NCI-H1436 treated with DMSO at 0.1 percent for 48 hours (cell line): ENCODE measurements around the gene XRCC5.
"Not testable (repeated sequence)": the region's sequence is repeated elsewhere in the genome, so short reads cannot be mapped to it uniquely, and the experiment has no call there.

Experiments
- DNase-seq: peaks from one replicate; lab custom pipeline; 2025; lab: John Stamatoyannopoulos, UW

XRCC5 gene

DNA sequence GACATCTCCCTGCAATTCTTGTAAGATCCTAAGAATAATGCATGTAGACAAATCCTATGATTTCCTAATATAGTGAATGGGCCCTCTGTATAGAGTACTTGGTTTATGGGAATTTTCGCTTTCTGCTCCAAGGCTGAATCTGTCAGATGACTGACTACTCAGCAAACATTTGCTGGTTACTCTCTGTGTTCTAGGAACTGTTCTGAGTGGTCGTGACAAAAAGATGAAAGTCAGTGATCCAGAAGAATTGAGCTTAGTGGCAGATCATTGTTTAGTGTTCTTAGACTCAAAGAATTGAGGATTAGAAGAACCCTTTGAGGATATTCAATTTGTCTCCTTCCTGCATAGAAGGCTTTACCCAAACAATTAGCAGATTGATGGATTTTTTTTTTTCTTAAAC, 10.0 kb downstream of the XRCC5 start:
- no peak for DNase-seq

DNA sequence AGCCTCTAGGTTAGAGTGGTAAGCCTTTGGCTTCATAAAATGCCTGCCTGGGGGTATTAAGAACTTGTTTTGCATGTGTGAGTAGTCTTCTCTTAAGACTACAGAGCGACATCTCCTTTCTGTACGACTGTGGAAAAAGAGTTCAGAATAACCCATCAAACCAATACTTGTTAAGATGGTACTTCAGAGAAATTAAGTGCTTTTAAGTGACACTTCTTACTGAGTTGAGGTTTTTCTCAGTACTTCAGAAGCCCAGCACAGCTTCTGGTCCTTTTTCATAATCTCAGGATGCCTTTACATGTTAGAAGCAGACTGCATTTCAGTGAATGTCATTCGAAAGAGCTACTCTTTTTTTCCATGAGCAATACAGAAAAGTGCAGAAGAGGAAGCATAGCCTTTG, 10.8 kb downstream of the XRCC5 start:
- DNase-seq = no peak

DNA sequence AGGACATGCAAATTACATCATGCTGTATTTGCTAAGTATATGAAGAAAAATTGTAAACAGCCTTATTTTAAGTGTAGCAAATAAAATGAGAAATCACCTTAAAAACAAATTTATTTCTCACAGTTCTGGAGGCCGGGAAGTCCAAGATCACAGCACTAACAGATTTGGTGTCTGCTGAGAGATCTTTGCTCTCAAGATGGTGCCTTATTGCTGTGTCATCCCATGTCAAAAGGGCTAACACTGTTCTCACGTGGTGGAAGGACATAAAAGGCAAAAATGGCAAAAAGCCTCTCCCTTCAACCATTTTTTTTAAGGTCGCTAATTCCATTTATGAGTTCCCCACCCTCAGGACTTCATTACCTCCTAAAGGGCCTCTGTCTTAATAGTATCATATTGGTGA, 12.1 kb downstream of the XRCC5 start:
- DNase-seq = no peak

DNA sequence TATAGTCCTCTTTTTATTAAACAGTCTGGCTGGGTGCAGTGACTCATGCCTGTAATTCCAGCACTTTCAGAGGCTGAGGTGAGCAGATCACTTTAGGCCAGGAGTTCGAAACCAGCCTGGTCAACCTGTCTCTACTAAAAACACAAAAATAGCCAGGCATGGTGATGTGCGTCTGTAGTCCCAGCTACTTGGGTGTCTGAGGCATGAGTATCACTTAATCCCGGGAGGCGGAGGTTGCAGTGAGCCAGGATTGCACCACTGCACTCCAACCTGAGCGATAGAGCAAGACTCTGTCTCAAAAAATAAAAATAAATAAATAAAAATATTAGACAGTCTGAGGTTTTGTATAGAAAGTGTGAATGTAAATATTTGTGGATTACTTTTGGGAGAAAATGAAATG, 17.8 kb downstream of the XRCC5 start:
- no peak for DNase-seq

DNA sequence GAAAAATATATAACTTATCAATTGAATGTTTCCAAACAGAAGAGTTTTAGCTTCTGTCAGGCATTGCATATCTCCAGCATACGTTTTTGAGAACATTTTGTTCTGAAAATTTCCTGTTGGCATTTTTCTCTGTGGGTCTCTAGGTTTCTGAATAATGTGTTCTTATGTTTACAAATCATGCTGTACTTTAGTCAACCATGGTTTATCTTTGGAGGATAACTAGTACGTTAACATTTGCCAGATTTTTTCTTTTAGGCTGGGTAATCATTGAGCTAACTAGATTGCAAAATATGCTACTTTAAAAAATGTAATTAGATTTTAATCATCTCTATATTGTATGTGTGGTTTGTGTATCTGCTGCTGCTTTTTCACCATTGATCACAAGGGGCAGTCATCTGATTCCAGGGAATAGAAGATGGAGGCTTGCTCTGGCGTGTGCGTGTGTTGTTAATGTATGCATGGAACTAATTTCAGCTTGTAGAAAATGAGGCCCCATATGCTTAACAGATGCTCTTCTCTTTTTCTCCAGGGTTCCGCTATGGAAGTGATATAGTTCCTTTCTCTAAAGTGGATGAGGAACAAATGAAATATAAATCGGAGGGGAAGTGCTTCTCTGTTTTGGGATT, 21.3 kb downstream of the XRCC5 start:
- DNase-seq = no peak

DNA sequence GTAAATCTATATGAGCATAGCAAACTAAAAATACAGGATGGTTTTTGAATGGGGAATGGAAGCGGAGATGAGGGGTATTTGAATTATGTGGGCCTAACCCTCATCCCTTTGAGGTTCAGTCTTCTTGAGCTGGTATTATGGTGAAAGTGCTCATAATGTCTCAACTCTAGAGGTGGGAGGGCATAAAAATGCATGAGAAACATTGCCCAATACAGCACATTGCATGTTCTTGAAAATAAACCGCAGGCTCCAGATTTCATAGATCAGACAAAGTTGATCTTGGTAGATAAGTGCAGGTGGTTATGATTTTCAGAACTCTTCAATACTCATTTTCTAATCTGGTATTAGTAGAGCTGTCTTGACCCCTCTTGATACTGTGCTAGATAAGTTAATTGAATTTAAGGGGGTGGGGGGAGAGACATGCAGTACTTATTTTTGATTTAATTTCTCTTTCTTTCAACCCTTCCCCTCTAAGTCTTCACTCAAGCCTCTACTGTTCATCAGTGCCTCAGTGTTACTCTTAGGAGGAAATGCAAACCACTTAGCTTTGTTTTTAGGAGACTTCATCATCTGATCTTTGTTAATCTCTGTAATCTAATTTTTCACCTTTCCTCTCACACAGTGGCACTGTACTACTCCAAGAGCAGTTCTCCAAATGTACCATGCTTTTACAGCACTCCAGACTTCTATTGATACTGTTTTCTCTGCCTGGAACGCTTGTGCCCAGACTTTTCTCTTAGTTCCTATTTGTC, 22.2 kb downstream of the XRCC5 start:
- DNase-seq = no peak

DNA sequence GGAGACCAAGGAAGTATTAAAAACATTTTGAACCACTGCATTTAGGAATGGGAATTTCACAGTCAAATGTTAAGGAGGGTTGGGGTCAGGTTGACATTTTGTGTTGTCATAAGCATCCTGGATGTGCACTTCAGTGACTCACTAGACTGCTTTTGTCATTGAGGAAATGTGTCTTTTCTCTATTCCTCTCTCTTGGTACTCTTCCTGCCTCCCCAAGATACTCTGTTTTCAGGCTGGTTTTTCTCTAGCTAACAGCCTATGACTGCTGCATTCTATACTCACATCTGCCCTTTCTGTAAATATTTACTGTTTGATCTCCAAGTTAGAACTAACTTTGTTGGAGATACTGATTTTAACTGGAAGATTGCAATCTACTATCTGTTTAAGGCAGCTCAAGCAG, 23.4 kb downstream of the XRCC5 start:
- no peak for DNase-seq

DNA sequence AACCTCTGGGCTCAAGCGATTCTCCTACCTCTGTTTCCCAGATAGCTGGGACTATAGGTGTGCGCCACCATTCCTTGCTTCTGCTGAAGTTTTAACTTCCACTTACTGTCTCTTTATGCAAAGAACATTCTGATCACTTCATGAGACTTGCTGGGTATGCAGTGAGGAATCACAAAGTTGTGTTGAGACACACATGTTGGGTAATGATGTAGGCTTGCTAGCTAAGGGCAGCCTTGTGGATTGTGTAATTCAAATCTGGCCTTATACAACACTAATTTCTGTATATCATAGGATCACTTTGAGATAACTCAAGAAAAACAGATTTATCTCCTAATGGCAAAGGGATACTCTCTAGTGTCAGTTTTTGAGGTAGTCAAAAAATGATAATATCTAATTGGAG, 24.2 kb downstream of the XRCC5 start:
- DNase-seq = no peak

DNA sequence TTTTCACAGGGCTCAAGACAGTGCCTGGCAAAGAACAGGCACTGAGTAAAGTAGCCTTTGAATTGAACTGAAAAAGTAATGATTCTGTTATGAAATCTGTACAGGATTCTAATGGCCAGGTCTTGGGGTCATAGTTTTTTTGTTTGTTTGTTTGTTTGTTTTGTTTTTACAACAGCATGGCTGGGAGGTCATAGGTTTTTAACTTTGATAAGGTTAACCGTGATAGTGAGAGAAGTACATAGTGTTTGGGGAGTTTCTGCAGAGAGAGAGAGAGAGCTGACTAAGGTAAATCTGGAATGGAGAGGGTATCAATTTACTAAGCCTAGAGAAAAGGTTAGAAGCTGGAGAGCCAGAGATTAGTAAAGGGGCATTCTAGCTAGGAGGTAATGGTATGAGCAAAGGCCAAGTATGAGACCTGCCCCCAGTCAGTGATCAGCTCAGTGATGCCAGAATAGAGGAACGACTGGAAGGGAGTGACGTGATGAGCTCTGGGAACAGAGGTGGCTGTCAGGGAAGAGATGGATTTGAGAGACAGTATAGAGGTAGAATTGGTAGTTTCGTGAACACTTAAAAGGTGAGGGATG, 25.9 kb downstream of the XRCC5 start:
- no peak for DNase-seq

DNA sequence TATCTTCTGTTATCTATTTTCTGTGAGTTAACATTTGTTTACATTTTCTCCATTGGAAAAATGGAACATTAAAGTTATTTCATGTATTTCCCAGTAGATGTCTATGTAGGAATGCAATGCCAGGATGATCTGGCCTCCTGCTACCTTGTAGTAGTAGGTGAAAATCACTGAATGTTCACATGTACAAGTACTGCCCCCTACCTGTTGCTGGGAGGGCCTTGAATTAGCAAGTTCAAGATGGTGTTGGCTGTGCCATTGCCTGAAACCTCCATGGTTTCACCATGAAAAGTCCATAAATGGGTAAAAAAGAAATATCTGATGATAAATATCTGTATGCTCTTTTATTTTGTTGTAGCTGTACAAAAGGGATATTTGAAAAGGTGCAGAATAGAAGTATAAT, 30.7 kb downstream of the XRCC5 start:
- DNase-seq = no peak

DNA sequence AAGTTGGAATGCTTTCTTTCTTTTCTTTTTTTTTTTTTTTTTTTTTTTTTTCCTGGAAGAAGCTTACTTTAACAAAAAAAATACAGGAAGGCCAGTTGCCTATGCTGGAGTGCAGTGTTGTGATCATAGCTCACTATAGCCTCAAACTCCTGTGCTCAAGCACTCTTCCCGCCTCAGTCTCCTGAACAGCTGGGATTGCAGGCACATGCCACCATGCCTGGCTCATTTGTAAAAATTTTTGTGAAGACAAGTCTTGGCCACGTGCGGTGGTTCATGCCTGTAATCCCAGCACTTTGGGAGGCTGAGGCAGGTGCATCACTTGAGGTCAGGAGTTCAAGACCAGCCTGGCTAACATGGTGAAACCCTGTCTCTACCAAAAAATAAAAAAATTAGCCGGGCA, 32.4 kb downstream of the XRCC5 start:
- DNase-seq = not testable (repeated sequence)

DNA sequence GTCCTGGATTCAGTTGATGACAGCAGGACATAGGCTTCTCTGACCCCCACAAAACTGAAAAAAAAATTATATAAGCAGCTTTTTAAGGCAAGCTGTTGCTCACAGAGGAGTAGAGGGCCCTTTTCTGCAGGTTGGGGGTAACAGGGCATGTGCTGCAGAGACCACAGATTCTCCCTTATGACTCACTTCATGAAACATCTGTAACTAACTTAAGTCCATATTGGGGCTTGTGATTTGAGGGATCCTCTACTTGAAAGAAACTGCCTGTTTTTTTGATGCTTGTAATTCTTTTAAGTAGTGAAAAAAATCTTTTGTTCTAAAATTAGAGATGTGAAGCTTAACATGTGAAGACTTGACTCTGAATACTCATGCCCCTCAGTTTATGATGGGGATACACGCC, 33.4 kb downstream of the XRCC5 start:
- DNase-seq = no peak

DNA sequence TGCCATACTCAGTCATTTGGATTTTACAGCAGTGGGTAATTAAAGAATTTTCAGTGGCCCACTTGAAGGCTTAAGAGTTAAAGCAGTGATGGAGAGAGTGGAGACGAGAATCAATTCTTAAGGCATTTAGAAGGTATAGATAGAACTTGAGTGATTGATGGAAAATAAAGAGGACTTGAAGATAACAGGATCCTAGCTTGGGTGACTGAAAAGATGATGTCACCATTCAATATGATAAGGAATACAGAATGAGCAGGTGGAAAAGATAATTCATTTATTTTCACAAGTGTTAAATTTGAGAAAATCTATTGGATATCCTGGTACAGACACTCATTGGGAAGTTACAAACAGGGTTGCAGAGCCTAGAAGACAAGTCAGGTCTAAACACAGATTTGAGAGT, 35.2 kb downstream of the XRCC5 start:
- DNase-seq = no peak

DNA sequence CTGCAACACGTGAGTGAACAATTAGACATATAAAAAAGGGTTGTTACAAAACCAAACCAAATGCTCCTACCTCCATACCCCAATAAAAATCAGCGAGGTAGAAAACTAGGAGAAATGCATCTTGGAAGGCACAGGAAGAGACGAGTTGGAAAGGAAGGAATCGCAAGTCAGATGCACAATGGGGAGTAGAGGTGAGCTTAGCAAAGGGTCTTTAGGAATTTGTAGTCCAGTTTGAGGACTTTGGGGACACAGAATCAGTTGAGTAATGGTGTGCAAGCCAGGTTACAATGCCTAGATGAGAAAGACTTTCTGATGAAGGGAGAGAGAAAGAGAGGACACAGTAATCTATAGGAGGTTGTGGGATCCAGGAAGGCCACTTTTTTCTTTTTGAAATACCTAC, 35.7 kb downstream of the XRCC5 start:
- no peak for DNase-seq

DNA sequence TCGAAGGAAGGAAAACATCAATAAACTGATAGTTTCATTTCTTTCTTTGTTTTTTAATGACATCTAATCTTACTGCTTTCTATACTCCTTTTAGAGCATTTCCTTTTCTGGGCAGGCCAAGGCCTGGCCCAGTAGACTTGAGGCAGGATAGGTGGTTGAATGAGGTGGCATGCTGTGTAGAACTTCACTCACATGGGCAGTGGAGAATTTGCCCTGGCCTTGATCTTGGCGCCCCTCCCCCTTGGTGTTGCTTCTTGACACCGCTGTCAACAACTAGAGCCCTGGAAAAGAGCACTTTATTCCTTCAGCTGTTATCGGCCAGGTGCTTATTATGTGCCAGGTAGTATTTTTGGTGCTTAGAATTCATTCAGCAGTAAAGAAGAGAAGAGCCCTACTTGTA, 37.4 kb downstream of the XRCC5 start:
- no peak for DNase-seq

DNA sequence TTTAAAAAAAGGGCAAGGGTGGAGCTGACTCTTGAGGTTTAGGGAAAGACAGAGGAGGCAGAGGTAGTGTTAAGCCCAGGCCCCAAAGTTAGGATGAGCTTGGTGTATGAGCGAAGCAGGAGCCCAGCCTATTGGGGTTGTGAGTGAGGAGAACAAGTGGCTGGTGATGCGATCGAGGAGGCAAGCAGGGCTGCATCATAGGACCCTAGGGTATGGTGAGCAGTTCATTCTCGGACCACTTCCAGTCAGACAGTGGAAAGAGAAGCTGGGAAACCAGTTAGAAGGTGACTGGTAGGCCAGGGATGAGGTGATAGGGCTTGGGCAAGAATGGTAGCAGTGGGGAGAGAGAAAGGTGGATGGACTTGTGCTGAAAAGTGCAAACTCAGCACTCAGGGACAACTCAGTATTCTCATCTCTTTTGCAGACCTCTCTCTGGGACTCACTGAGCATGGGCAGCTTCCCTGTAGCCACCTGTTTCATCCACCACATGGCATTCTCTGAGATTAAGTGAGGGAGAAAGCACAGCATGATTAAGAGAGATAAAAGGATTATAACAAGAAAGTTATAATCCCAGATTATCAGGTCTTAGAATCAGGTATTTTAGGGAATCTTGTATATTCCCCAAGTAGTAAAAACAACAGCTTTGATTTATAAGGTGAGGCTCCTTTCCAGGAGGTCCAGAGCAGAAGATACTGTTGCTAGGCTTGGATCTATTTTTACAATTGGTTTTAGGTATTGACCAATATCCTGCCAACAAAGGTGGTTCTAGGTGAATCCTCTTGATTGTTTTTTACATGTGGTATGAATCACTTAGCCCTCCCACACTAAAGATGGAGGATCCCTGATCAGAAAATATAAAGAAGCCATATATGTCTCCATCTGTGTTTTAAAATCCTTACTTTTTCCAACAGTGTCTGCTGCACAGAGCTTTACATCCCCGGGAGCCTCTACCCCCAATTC, 38.3 kb downstream of the XRCC5 start:
- DNase-seq = no peak

DNA sequence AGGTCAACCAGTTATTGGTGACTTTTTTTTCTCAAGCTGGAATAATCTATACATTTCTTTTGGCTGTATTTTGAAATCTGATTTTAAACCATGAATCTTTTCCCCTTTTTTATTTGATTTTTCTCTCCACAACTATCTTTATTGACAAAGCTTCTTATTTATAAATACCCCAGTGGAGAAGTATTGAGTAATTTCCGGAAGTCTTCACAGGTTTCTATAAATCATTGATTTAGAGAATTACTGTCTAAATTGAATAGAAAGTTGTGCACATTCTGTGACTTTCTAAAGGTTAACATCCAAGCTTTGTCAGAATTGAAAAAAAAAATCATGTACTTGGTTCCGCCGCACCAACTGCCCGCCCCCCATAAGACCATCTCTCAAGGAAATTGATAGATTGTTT, 39.8 kb downstream of the XRCC5 start:
- no peak for DNase-seq

DNA sequence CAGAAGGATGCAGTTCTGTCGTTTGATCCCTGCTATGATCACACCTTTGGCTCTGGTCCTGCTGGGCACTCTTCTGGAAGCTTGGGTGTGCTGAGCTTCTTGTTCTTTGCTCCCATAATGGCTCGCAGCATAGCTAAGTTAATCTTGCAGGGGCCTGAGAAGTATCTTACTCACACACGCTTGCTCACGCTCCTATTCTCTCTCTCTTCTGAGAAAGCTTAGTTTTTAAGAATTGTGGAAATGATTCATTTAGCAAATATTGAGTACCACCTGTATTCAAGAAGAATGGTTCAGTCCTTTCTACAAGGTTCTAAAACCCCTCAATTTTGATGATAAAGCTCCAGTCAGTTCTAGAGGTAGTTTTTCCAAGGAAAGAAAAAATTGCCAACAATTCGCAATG, 40.6 kb downstream of the XRCC5 start:
- DNase-seq = no peak

DNA sequence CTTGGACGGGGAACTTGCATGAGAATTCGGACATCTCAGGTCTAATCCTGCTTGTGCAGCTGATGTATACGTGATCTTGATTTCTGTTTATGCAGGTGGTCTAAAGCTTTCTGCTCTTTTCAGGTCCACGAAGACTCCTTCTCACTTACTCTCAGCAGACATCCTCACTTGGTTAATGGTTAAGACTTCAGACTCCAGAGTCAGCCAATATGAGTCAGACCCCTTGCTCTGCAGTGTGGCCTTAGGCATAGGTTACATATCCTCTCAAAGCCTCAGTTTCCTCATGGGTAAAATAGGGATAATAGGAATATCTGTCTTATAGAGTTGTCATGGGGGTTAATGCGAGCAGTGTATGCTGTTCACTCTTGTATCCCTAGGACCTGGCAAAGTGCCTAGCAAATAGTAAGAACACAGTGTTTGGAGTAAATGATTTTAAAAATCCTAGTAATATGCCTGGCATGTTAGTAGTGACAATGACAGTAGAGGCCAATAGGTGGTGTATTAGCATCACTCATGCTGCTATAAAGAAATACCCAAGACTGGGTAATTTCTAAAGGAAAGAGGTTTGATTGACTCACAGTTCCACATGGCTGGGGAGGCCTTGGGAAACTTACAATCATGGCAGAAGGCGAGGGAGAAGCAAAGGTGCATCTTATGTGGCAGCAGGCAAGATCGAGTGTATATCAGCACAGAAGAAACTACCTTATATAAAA, 42.3 kb downstream of the XRCC5 start:
- no peak for DNase-seq

DNA sequence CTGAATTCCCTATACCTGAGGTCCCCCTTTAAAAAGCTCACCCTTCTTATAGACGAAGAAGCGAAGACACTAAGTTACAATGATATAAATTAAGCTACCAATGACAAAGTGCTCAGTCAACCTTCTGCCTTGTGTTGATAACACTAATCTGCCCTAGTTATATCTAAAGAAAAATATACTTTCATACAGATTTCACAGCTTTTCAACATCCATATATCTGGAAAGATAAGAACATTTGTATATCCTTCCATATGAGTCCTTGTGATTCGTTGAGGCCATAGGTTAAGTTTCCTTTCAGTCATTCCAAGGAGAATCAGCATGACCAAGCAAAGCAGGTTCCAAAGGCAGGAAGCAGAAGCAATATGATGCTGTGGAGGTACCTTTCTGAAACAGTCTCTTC, 46.8 kb downstream of the XRCC5 start:
- DNase-seq = no peak

DNA sequence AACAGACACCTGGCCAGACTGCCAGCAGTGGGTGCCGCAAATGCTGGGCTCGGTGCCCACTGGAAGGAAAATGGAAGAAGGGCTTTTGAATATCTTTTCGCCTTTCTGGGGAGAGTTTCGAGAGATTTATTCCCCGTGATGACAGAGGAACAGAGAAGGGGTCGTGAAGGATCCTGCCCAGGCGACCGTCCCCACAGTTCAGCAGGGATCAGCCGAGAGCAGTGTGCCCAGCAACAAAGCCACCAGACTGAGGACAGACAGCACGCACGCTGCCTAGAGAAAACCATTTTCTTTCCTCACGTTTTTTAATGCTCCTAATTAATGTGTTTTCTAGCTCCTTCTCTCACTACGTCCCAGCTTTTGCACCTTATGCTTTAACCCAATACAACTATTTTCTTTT, 47.7 kb downstream of the XRCC5 start:
- no peak for DNase-seq

DNA sequence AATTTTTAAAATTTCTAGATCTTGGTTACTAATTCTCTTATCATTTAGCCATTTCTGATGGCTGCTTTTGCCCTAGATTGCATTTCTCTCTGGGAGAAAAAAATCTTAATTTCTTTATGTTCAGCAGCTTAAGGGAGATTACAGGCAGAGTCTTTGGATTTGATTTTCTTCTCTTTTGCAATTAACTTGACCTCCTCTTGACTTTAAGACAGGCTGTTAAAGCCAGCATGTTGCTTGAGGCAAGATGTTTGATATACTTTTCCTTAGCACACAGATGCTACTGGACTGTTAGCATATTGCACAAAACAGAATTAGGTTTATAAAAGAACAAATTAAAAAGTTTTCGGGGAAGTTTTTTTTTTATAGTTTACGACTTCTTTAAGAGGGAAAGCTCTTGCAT, 50.0 kb downstream of the XRCC5 start:
- no peak for DNase-seq
